K562 (cell line): ENCODE results near the gene ERP44. TPM values are rescaled to one million over a fixed set of nuclear protein-coding genes. Genes with fewer than 3 reads are reported as not detected.

ENCODE experiments used
- ATAC-seq: fragments of 200-7000 bp; cut with Tn5 transposase; 3 replicates; pipeline ENCODE4 v1.9.1; 2020; ENCODE audit warnings: moderate library complexity
- BruUV-seq: library from RNA; stranded (reverse); fragments of 400-500 nt; replicated peaks from 2 replicates; lab custom pipeline; 2021; lab: Mats Ljungman, UMichigan
- CTCF ChIA-PET: fragments of 300-600 bp; formaldehyde crosslinking; extraction: SDS; loops from one replicate; lab custom pipeline; 2021; ENCODE audit warnings: low intra/inter-chr PET ratio; lab: Yijun Ruan, JAX
- POLR2A ChIA-PET: fragments of 300-600, 350-650 bp; sonication (Branson Sonifier 250); formaldehyde crosslinking; extraction: SDS; loops from one replicate; lab custom pipeline; 2021; ENCODE audit warnings: antibody characterized with exemption, inconsistent platforms; lab: Yijun Ruan, JAX
- DNase-seq, 4 experiments: peaks; one replicate each; pipeline versions ENCODE4 v3.0.0 to v3.0.0-alpha.2; 2011 to 2018; ENCODE audit warnings: low spot score in 3 of 4, mixed read lengths in 3 of 4; ENCODE audit errors: extremely low read depth in 1 of 4
- FAIRE-seq: peaks from 2 replicates; lab custom pipeline; 2011; peaks lifted over from hg19 to GRCh38; lab: Jason Lieb, UNC
- H2AFZ ChIP-seq: 2 replicates; pipeline ENCODE4 v1.6.0; 2011; ENCODE audit warnings: low read depth, low read length, control low read depth, inconsistent platforms
- H3K27ac ChIP-seq: fragments of 200-600 bp; 3 replicates; pipeline ENCODE4 v1.8.0; 2011; ENCODE audit warnings: low read depth, mild to moderate bottlenecking, control low read depth, inconsistent platforms, low read length, moderate library complexity, mixed read lengths; ENCODE audit errors: extremely low read depth
- H3K27me3 ChIP-seq, 2 experiments: fragments of 300-600 bp in 1 of 2; 2 replicates in 1 of 2; 3 replicates in 1 of 2; pipeline versions ENCODE4 v1.6.0 to v1.8.0; 2011; ENCODE audit warnings: inconsistent platforms in 2 of 2, low read length in 2 of 2, mild to moderate bottlenecking in 1 of 2, mixed read lengths in 1 of 2, moderate library complexity in 1 of 2; ENCODE audit not compliant: control insufficient read depth in 2 of 2, insufficient read depth in 2 of 2
- H3K36me3 ChIP-seq: fragments of 300-600 bp; 3 replicates; pipeline ENCODE4 v1.8.0; 2011; ENCODE audit warnings: mild to moderate bottlenecking, low read length, inconsistent platforms; ENCODE audit not compliant: control insufficient read depth, insufficient read depth
- H3K4me1 ChIP-seq, 2 experiments: fragments of 200-600 bp in 1 of 2; replicated peaks in 1 of 2; 2 replicates in 1 of 2; 3 replicates in 1 of 2; pipeline versions ENCODE4 v1.5.1 to v1.8.0; 2011; ENCODE audit warnings: inconsistent platforms in 2 of 2, low read length in 2 of 2, mild to moderate bottlenecking in 1 of 2, mixed read lengths in 1 of 2, moderate library complexity in 1 of 2; ENCODE audit not compliant: control insufficient read depth in 2 of 2, insufficient read depth in 2 of 2
- H3K4me2 ChIP-seq: 2 replicates; pipeline ENCODE4 v1.6.1; 2011; ENCODE audit warnings: low read length, control low read depth, inconsistent platforms, mixed read lengths; ENCODE audit not compliant: insufficient read depth
- H3K4me3 ChIP-seq: fragments of 200-600 bp; sonication (generic), shearing (Covaris generic); 2 replicates; pipeline ENCODE4 v1.5.1; 2016; ENCODE audit warnings: control low read depth, inconsistent platforms
- H3K79me2 ChIP-seq: fragments of 200-600 bp; 3 replicates; pipeline ENCODE4 v1.8.0; 2011; ENCODE audit warnings: low read length, inconsistent platforms; ENCODE audit not compliant: control insufficient read depth, insufficient read depth
- H3K9ac ChIP-seq, 2 experiments: 2 replicates each; pipeline versions ENCODE4 v1.6.0 to v1.6.1; 2011; ENCODE audit warnings: low read depth in 2 of 2, low read length in 2 of 2, control low read depth in 1 of 2, inconsistent platforms in 1 of 2, mild to moderate bottlenecking in 1 of 2, mixed read lengths in 1 of 2; ENCODE audit not compliant: insufficient read depth in 1 of 2
- H3K9me1 ChIP-seq: one replicate; pipeline ENCODE4 v1.6.0; 2011; ENCODE audit warnings: inconsistent platforms, mild to moderate bottlenecking, low read length, moderate library complexity; ENCODE audit not compliant: control insufficient read depth, insufficient read depth
- H3K9me3 ChIP-seq: replicated peaks from 2 replicates; pipeline ENCODE4 v1.5.1; 2011; ENCODE audit warnings: low read depth, low read length, inconsistent platforms; ENCODE audit not compliant: control insufficient read depth, insufficient read depth
- H4K20me1 ChIP-seq: replicated peaks from 2 replicates; pipeline ENCODE4 v1.6.1; 2011; ENCODE audit warnings: low read length, inconsistent platforms, mixed read lengths; ENCODE audit not compliant: control insufficient read depth, insufficient read depth
- ARID2 ChIP-seq: fragments of 450-650 bp; IDR thresholded peaks from 2 replicates; pipeline ENCODE4 v1.6.1; 2017; ENCODE audit warnings: antibody characterized with exemption, mild to moderate bottlenecking
- CEBPB ChIP-seq: fragments of 450-650 bp; IDR thresholded peaks from 2 replicates; pipeline ENCODE4 v1.6.1; 2016; ENCODE audit warnings: missing genetic modification characterization, missing compliant biosample characterization
- CEBPG ChIP-seq, 3 experiments: fragments of 200-800 bp in 1 of 3; sonication (Bioruptor generic) in 1 of 3; sonication (generic) in 1 of 3; formaldehyde crosslinking in 1 of 3; IDR thresholded peaks in 2 of 3; conservative IDR thresholded peaks in 1 of 3; 2 replicates each; pipeline versions ENCODE4 v1.6.1 to v1.8.0; 2016 to 2022; ENCODE audit warnings: missing compliant biosample characterization in 2 of 3, missing genetic modification characterization in 2 of 3, mild to moderate bottlenecking in 1 of 3, missing genetic modification reagents in 1 of 3
- ZNF586 ChIP-seq: fragments of 450-650 bp; formaldehyde crosslinking; conservative IDR thresholded peaks from 2 replicates; pipeline ENCODE4 v1.4.0; 2020; ENCODE audit warnings: mild to moderate bottlenecking, moderate library complexity
- WGBS: fragments of 100-300 bp; shearing (Covaris generic); methylation state at CpG from one replicate; pipeline ENCODE4 v1.1.6; 2016; ENCODE audit warnings: low coverage, mixed read lengths; ENCODE audit not compliant: insufficient coverage; ENCODE audit errors: missing lambda C conversion rate; 5-methylcytosine and 5-hydroxymethylcytosine counted together
- in situ Hi-C: fragments of 300-500 bp; cut with MboI; formaldehyde crosslinking; loops from 4 replicates; pipeline ENCODE4 v1.15.0; 2018; ENCODE audit warnings: inconsistent platforms, mixed read lengths
- intact Hi-C: fragments of 100-400 bp; cut with micrococcal nuclease; formaldehyde crosslinking; loops from 2 replicates; pipeline ENCODE4 v1.14.2; 2022
- polyA plus RNA-seq, 8 experiments: library from polyadenylated mRNA; depleted of rRNA in 4 of 8; stranded (reverse) in 5 of 8; unstranded in 3 of 8; fragments of >200 nt; fragmentation: Nextera tagmentation in 2 of 8; fragmentation: Illumina TruSeq in 1 of 8; extraction: Ambion mirVana in 2 of 8; extraction: Trizol in 1 of 8; gene quantifications; 2 replicates each; pipeline versions ENCODE4 v1.2.1 to v1.2.3, GENCODE V29; 2011 to 2014; ENCODE audit warnings: inconsistent platforms in 1 of 8, missing spikeins in 1 of 8
- total RNA-seq, 7 experiments: library from RNA; depleted of rRNA in 6 of 7; stranded (reverse); fragments of >200 nt in 6 of 7; fragmentation: Illumina TruSeq in 2 of 7; extraction: Trizol in 2 of 7; gene quantifications; 2 replicates each; pipeline versions ENCODE4 v1.2.1 to v1.2.3, GENCODE V29; 2011 to 2021; ENCODE audit warnings: low replicate concordance in 1 of 7

Gene ERP44
- total and polyA plus RNA-seq, 9 of the 15 experiments (the other 6 are each of a cell fraction or from before 2014, with no cell fraction given): 9.2 to 23.4 (median 13.6) TPM

DNA sequence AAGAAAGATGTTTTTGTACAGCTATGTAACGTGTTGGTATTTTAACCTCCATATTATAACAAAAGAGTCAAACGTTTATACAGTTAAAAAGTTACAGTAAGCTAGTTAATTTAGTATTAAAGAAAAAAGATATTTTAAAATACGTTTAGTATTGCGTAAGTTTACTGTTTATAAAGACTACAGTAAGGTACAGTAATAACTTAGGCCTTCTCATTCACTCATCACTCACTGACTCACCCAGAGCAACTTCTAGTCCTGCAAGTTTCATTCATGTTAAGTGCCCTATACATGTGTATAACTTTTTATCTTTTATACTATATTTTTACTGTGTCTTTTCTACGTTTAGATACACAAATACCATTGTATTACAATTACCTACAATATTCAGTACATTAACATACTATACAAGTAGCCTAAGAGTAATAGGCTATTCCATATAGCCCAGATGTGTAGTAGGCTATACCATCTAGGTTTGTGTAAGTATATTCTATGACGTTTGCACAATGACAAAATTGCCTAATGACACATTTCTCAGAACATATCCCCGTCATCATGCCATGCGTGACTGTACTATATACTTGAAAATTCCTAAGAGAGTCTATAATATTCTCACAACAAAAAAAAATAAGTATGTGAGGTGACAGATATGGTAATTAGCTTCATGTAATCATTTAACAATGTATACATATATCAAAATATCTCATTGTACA lies 33.8 kb downstream of the ERP44 start:
- Histone ChIP-seq H3K79me2 (peaks cover 59% of the 10 kb centered on the region), H3K27me3 (no peaks in the 10 kb centered on the region), H2AFZ (no peak overlapping the region), H3K4me1 (peaks cover 6 to 14% of the 10 kb centered on the region in 2 experiments; a peak in 3 of 5 replicates), H3K4me2 (no peak overlapping the region), H3K9ac (no peak overlapping the region), H3K27ac (peak overlapping the region; percentile 7; the same call in 1 of the 3 replicates), H3K9me3 (no peaks in the 10 kb centered on the region), H3K9me1 (no peaks in the 10 kb centered on the region), H3K36me3 (peaks cover 2% of the 10 kb centered on the region; the same call in 1 of the 3 replicates), H3K4me3 (no peak overlapping the region), H4K20me1 (no peaks in the 10 kb centered on the region)
- no peak for FAIRE-seq
- intact Hi-C loops: no loop called here
- in situ Hi-C loops: no loop called here
- CTCF ChIA-PET: no interaction called here
- DNase-seq: no peak
- POLR2A ChIA-PET: interaction anchor here (0.5 to 2.2 kb wide), 4 partner anchors 8 to 21 kb away, joined by 3 to 6 read pairs (median 4); no protein-coding TSS in a partner anchor
- ATAC-seq: peak; percentile 61
- peak; percentile 92 for TF ChIP-seq CEBPB (tag)
- TF ChIP-seq CEBPG (CRISPR knock-in tag; IDR thresholded peaks at IDR 0.05): no peak
- peak; percentile 85 to 88 for TF ChIP-seq CEBPG (tag; conservative IDR thresholded peaks at IDR 0.05 in 1 of 2, IDR thresholded peaks at IDR 0.05 in 1 of 2)
- TF ChIP-seq ARID2: no peak
- TF ChIP-seq ZNF586 (CRISPR knock-in tag): no peak
- 54% methylated on average over 8 of the region's 8 CpGs for WGBS
- BruUV-seq: no TSS peak
